Uterus (tissue), 4 donors: ENCODE data around the gene ADAMTSL1. TPM values are rescaled to one million over a fixed set of nuclear protein-coding genes. Genes with fewer than 3 reads are reported as not detected.

Experiments
- DNase-seq, 2 donors: peaks; one replicate each; pipeline ENCODE4 v3.0.0-alpha.2; 2019 to 2020
- H3K27ac ChIP-seq, 2 donors: fragments of 200-600 bp; sonication (generic); 1 replicate in 1 of 2; 2 replicates in 1 of 2; pipeline ENCODE4 v1.5.1; 2016 to 2018
- H3K27me3 ChIP-seq, 2 donors: fragments of 200-600 bp; sonication (generic); one replicate each; pipeline ENCODE4 v1.5.1; 2018 to 2019; ENCODE audit warnings: control low read depth in 1 of 2
- H3K36me3 ChIP-seq, 2 donors: fragments of 200-600 bp; sonication (generic); one replicate each; pipeline ENCODE4 v1.5.1; 2019; ENCODE audit warnings: control low read depth in 1 of 2
- H3K4me1 ChIP-seq, 2 donors: fragments of 200-600 bp; sonication (generic); one replicate each; pipeline ENCODE4 v1.5.1; 2018 to 2019; ENCODE audit warnings: control low read depth in 1 of 2
- H3K4me3 ChIP-seq, 2 donors: fragments of 200-600 bp; sonication (generic); 1 replicate in 1 of 2; 2 replicates in 1 of 2; pipeline ENCODE4 v1.5.1; 2018 to 2019; ENCODE audit warnings: mild to moderate bottlenecking in 1 of 2
- H3K9me3 ChIP-seq, 2 donors: fragments of 200-600 bp; sonication (generic); one replicate each; pipeline ENCODE4 v1.5.1; 2019; ENCODE audit warnings: control low read depth in 1 of 2
- CTCF ChIP-seq, 4 experiments: fragments of 200-600 bp in 2 of 4; fragments of 450-650 bp in 2 of 4; sonication (generic) in 2 of 4; IDR thresholded peaks; one replicate each; pipeline ENCODE4 v1.5.1; 2016 to 2019; ENCODE audit warnings: antibody characterized with exemption in 4 of 4, mild to moderate bottlenecking in 2 of 4, moderate library complexity in 1 of 4
- POLR2A ChIP-seq, 2 donors: fragments of 450-650 bp; IDR thresholded peaks; one replicate each; pipeline ENCODE4 v1.6.1; 2016; ENCODE audit warnings: antibody characterized with exemption in 2 of 2, mild to moderate bottlenecking in 1 of 2, moderate library complexity in 1 of 2
- intact Hi-C: fragments of 100-400 bp; cut with DNase I; formaldehyde crosslinking; loops from one replicate; pipeline ENCODE4 v1.15.1; 2023; ENCODE audit warnings: low total_unique reads
- total RNA-seq, 4 donors: library from RNA; depleted of rRNA in 3 of 4; stranded (reverse); fragments of >200 nt in 3 of 4; gene quantifications; one replicate each; pipeline versions ENCODE4 v1.1.0 to v1.2.4, GENCODE V29; 2014 to 2023
- donor health status: DM: yes; HTN: yes; CAD: no.

The ADAMTSL1 gene
- total RNA-seq, 4 donors from 2014 or later, result 30.0 to 186 (median 138) TPM

GRCh38 chr9:18666986-18667772 is 193.2 kb downstream of the ADAMTSL1 start:
- Histone ChIP-seq H3K4me1 (no peaks in the 10 kb centered on the region), H3K4me3 (no peak overlapping the region), H3K36me3 (no peaks in the 10 kb centered on the region), H3K27ac (no peak overlapping the region), H3K9me3 (no peaks in the 10 kb centered on the region), H3K27me3 (no peaks in the 10 kb centered on the region)
- TF ChIP-seq POLR2A (IDR thresholded peaks at IDR 0.05), result no peak
- TF ChIP-seq CTCF (IDR thresholded peaks at IDR 0.05), result no peak
- intact Hi-C loops, result no loop called here
- no peak for DNase-seq

- H3K36me3 ChIP-seq, result no peaks in the 10 kb centered on the region
- H3K9me3 ChIP-seq, result no peaks in the 10 kb centered on the region
- no peaks in the 10 kb centered on the region for H3K4me1 ChIP-seq
- TF ChIP-seq POLR2A (IDR thresholded peaks at IDR 0.05) (no peak), CTCF (IDR thresholded peaks at IDR 0.05) (no peak)
- no peak for DNase-seq
- H3K27me3 ChIP-seq, result no peaks in the 10 kb centered on the region
- H3K4me3 ChIP-seq, result no peak overlapping the region
- intact Hi-C loops, result no loop called here
- H3K27ac ChIP-seq, result no peak overlapping the region
These were observed 195.0 kb downstream of the ADAMTSL1 start for GRCh38 chr9:18668944-18669343.

GRCh38 chr9:18672706-18673105 is 198.8 kb downstream of the ADAMTSL1 start:
- H3K4me3 ChIP-seq, result no peak overlapping the region
- no peaks in the 10 kb centered on the region for H3K9me3 ChIP-seq
- no peak overlapping the region for H3K27ac ChIP-seq
- no peak for DNase-seq
- H3K4me1 ChIP-seq, result no peaks in the 10 kb centered on the region
- no peak for TF ChIP-seq POLR2A (IDR thresholded peaks at IDR 0.05)
- no peak for TF ChIP-seq CTCF (IDR thresholded peaks at IDR 0.05)
- intact Hi-C loops, result no loop called here
- H3K27me3 ChIP-seq, result no peaks in the 10 kb centered on the region
- no peaks in the 10 kb centered on the region for H3K36me3 ChIP-seq

GRCh38 chr9:18673179-18673578 is 199.2 kb downstream of the ADAMTSL1 start:
- Histone ChIP-seq H3K4me3 (no peak overlapping the region), H3K4me1 (no peaks in the 10 kb centered on the region), H3K27me3 (no peaks in the 10 kb centered on the region), H3K9me3 (no peaks in the 10 kb centered on the region), H3K27ac (no peak overlapping the region), H3K36me3 (no peaks in the 10 kb centered on the region)
- DNase-seq, result no peak
- intact Hi-C loops, result no loop called here
- TF ChIP-seq POLR2A (IDR thresholded peaks at IDR 0.05), result no peak
- TF ChIP-seq CTCF (IDR thresholded peaks at IDR 0.05), result no peak

GRCh38 chr9:18675332-18675731 is 201.4 kb downstream of the ADAMTSL1 start:
- TF ChIP-seq CTCF (IDR thresholded peaks at IDR 0.05), result no peak
- TF ChIP-seq POLR2A (IDR thresholded peaks at IDR 0.05), result no peak
- Histone ChIP-seq H3K27ac (peak overlapping the region in 1 of 2 donors; percentile 33), H3K4me3 (no peak overlapping the region), H3K27me3 (no peaks in the 10 kb centered on the region), H3K36me3 (no peaks in the 10 kb centered on the region), H3K4me1 (peaks cover 0 to 8% of the 10 kb centered on the region in 2 donors), H3K9me3 (no peaks in the 10 kb centered on the region)
- intact Hi-C loops, result no loop called here
- no peak for DNase-seq
